Stomach (tissue), 9 donors: ENCODE measurements around the gene MAB21L4. TPM values are rescaled to one million over a fixed set of nuclear protein-coding genes. Genes with fewer than 3 reads are reported as not detected.

ENCODE experiments used
- DNase-seq, 2 donors: peaks; one replicate each; pipeline versions ENCODE4 v3.0.0 to v3.0.0-alpha.2; 2013 to 2019
- H3K27ac ChIP-seq, 5 donors: fragments of 200-600 bp in 4 of 5; sonication (generic) in 4 of 5; one replicate each; pipeline ENCODE4 v1.5.1; 2013 to 2019; ENCODE audit warnings: mild to moderate bottlenecking in 1 of 5, moderate library complexity in 1 of 5
- H3K27me3 ChIP-seq, 3 donors: fragments of 200-600 bp; sonication (generic); one replicate each; pipeline ENCODE4 v1.5.1; 2017 to 2019; ENCODE audit warnings: mixed run types in 1 of 3
- H3K36me3 ChIP-seq, 4 donors: fragments of 200-600 bp; sonication (generic); 1 replicate in 3 of 4; 2 replicates in 1 of 4; pipeline ENCODE4 v1.5.1; 2016 to 2019
- H3K4me1 ChIP-seq, 4 donors: fragments of 200-600 bp; sonication (generic); one replicate each; pipeline ENCODE4 v1.5.1; 2016 to 2019
- H3K4me3 ChIP-seq, 4 donors: fragments of 200-600 bp; sonication (generic) in 3 of 4; one replicate each; pipeline ENCODE4 v1.5.1; 2016 to 2019; ENCODE audit warnings: mild to moderate bottlenecking in 1 of 4
- H3K9me3 ChIP-seq, 4 donors: fragments of 200-600 bp; sonication (generic); one replicate each; pipeline ENCODE4 v1.5.1; 2016 to 2019
- EP300 ChIP-seq: sonication (generic); formaldehyde crosslinking; IDR thresholded peaks from one replicate; pipeline ENCODE4 v1.6.1; 2017; ENCODE audit warnings: antibody characterized with exemption
- POLR2A ChIP-seq, 4 donors: fragments of 450-650 bp; IDR thresholded peaks; one replicate each; pipeline ENCODE4 v1.6.1; 2016; ENCODE audit warnings: antibody characterized with exemption in 4 of 4, control low read depth in 2 of 4, mild to moderate bottlenecking in 1 of 4, moderate library complexity in 1 of 4
- POLR2AphosphoS5 ChIP-seq, 3 donors: sonication (generic); formaldehyde crosslinking; IDR thresholded peaks; one replicate each; pipeline ENCODE4 v1.6.1; 2016; ENCODE audit warnings: antibody characterized with exemption in 3 of 3
- WGBS, 5 donors: extraction: QIAGEN DNeasy Blood & Tissue Kit in 3 of 5; methylation state at CpG; one replicate each; pipeline versions ENCODE4 v1.1.5 to v1.1.7; 2013 to 2018; 5-methylcytosine and 5-hydroxymethylcytosine counted together
- intact Hi-C: fragments of 100-400 bp; cut with DNase I; formaldehyde crosslinking; loops from one replicate; pipeline ENCODE4 v1.15.1; 2023; ENCODE audit warnings: low total_unique reads
- polyA plus RNA-seq, 3 donors: library from polyadenylated mRNA; stranded (reverse); fragments of 200-250 nt; gene quantifications; one replicate each; pipeline ENCODE4 v1.2.3, GENCODE V29; 2013
- total RNA-seq, 5 donors: library from RNA; depleted of rRNA; stranded (reverse); fragments of >200 nt; gene quantifications; one replicate each; pipeline versions ENCODE4 v1.1.0 to v1.2.3, GENCODE V29; 2014 to 2016
- TF ChIP-seq, protein P1 (sequence below), 7 experiments: fragments of 450-650 bp in 4 of 7; fragments of 200-600 bp in 3 of 7; sonication (generic) in 3 of 7; IDR thresholded peaks; one replicate each; pipeline ENCODE4 v1.5.1; 2016 to 2019; ENCODE audit warnings: antibody characterized with exemption in 7 of 7, control low read depth in 2 of 7, mild to moderate bottlenecking in 1 of 7
- donor health status: healthy with polysubstance abuse.
- donor health status: Bipolar disorder and iron deficiency.
- donor health status: healthy.

Gene MAB21L4
- total and polyA plus RNA-seq, 8 donors: 0.45 to 48.9 (median 5.4) TPM; not detected in 2

DNA sequence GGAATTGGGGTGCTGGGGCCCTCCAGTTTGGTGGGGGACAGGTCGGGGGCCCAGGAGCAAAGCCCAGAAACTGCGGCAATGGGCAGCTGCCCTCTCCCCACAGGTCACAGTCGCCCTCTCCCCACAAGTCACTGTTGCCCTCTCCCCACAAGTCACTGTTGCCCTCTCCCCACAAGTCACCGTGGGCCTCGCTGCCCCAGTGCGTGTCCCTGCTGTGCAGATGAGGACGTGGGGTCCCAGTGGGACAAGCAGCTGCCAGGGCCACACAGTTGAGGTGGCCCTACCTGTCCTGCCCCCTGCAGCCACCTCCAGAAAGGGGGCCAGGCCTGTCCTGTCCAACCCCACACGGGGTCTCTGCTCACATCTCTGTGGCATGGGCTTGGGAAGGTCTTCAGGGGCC lies 40.3 kb downstream of the MAB21L4 start:
- intact Hi-C loops: no loop called here
- peaks cover 0 to 19% (median 11%) of the 10 kb centered on the region in 4 donors for H3K4me1 ChIP-seq
- no peak overlapping the region for H3K4me3 ChIP-seq
- H3K9me3 ChIP-seq: peaks cover 0 to 11% (median 8%) of the 10 kb centered on the region in 4 donors
- peaks cover 0 to 4% (median 0%) of the 10 kb centered on the region in 3 donors for H3K27me3 ChIP-seq
- TF ChIP-seq POLR2AphosphoS5 (IDR thresholded peaks at IDR 0.05) (no peak), EP300 (no peak), POLR2A (IDR thresholded peaks at IDR 0.05) (no peak)
- TF ChIP-seq, protein P1, sequence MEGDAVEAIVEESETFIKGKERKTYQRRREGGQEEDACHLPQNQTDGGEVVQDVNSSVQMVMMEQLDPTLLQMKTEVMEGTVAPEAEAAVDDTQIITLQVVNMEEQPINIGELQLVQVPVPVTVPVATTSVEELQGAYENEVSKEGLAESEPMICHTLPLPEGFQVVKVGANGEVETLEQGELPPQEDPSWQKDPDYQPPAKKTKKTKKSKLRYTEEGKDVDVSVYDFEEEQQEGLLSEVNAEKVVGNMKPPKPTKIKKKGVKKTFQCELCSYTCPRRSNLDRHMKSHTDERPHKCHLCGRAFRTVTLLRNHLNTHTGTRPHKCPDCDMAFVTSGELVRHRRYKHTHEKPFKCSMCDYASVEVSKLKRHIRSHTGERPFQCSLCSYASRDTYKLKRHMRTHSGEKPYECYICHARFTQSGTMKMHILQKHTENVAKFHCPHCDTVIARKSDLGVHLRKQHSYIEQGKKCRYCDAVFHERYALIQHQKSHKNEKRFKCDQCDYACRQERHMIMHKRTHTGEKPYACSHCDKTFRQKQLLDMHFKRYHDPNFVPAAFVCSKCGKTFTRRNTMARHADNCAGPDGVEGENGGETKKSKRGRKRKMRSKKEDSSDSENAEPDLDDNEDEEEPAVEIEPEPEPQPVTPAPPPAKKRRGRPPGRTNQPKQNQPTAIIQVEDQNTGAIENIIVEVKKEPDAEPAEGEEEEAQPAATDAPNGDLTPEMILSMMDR (IDR thresholded peaks at IDR 0.05): no peak
- no peak for DNase-seq
- no peak overlapping the region for H3K27ac ChIP-seq
- WGBS, 5 donors: 90 to 96% (median 94%) methylated on average over 7 to 8 of the region's 8 CpGs
- no peaks in the 10 kb centered on the region for H3K36me3 ChIP-seq

DNA sequence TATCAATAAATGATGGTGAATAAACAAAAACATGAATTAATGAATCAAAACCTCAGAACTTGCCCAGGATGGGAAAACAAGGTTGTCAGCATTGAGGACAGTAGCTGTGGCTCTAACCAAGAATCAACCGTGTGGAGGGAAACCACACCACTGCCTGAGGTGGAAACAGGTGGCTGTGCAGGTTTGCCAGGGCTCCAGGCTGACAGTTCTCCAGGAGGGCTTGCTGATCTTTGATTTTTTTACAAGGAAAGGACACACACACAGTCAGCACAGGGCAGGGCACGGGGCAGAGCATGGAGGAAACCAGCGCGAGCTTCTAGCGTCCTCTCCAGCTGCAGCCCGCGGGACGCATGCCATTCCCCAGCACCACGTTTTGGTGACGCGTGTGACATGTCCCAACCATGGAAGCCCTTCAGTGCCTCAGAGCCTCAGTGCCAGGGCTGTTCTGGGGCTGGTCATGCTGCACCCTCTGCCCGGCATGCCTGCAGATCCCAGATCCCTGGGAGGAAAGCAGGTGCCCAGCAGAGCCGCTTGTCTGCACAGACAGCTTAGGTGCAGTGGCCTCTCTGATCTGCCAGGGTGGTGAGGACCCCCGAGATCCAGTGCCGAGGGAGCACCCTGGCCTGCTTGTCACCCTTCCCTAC lies 43.2 kb downstream of the MAB21L4 start:
- intact Hi-C loops: no loop called here
- no peak overlapping the region for H3K27ac ChIP-seq
- H3K4me1 ChIP-seq: peaks cover 0 to 19% (median 11%) of the 10 kb centered on the region in 4 donors
- TF ChIP-seq EP300: no peak
- TF ChIP-seq POLR2AphosphoS5 (IDR thresholded peaks at IDR 0.05): no peak
- TF ChIP-seq, protein P1 (IDR thresholded peaks at IDR 0.05): no peak
- TF ChIP-seq POLR2A (IDR thresholded peaks at IDR 0.05): no peak
- no peak for DNase-seq
- WGBS, 5 donors: 81 to 89% (median 85%) methylated on average over 14 to 15 of the region's 15 CpGs
- peaks cover 0 to 11% (median 8%) of the 10 kb centered on the region in 4 donors for H3K9me3 ChIP-seq
- H3K36me3 ChIP-seq: no peaks in the 10 kb centered on the region
- no peak overlapping the region for H3K4me3 ChIP-seq
- H3K27me3 ChIP-seq: peaks cover 0 to 4% (median 0%) of the 10 kb centered on the region in 3 donors

DNA sequence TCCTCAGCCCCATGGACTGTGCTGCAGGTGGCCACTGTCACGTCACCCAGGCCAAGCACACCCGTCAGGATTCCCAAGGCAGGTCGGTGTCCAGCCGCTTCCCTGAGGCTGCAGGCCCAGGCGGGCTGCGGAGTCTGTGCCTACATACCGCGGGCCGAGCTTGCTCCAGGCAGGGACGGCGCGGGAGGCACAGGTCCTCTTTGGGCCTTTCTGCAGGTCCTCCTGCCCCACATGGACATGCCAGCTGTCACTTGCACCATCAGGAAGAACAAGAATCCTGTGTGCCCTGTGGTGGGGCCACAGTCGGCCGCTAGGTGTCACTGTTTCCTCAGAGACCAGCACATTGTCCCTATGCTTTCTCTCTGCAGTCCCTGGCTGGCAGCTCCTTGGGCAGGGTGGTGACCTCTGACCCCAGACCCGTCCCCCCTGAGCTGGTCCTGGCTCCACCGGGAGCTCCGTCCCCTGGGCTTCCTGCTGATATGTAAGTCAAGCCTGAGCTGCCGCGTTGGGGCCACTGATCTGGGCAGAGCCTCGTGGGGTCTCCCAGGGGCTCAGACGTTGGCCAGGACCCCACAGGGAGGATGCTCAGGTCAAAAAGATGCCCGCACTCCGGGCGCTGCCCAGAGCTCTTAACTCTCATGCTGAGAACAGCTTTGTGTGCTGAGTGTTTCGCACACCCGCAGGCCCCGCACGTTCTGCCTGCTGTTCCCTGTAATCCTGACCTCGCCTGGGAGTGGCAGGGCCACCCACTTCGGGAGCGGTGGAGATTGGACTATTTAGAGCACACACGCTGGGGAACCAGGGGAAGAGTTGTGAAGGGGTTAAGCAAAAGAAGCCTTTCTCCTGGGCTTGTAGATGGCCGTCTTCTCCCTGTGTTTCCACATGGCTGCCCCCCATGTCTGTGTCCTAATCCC lies 44.6 kb downstream of the MAB21L4 start:
- 25 to 33% (median 28%) methylated on average over 24 to 33 of the region's 33 CpGs for WGBS, 5 donors
- Histone ChIP-seq H3K4me3 (no peak overlapping the region), H3K9me3 (peaks cover 0 to 11% (median 8%) of the 10 kb centered on the region in 4 donors), H3K27ac (no peak overlapping the region), H3K36me3 (no peaks in the 10 kb centered on the region), H3K4me1 (peaks cover 0 to 12% (median 8%) of the 10 kb centered on the region in 4 donors), H3K27me3 (peaks cover 0 to 3% (median 0%) of the 10 kb centered on the region in 3 donors)
- TF ChIP-seq, protein P1 (IDR thresholded peaks at IDR 0.05): peak in 6 of 7 experiments; percentile 20 to 95 (median 90)
- TF ChIP-seq EP300: no peak
- TF ChIP-seq POLR2AphosphoS5 (IDR thresholded peaks at IDR 0.05): peak in 1 of 3 donors; percentile 58
- TF ChIP-seq POLR2A (IDR thresholded peaks at IDR 0.05): no peak
- DNase-seq: peak; percentile 90 to 93
- intact Hi-C loops: no loop called here

DNA sequence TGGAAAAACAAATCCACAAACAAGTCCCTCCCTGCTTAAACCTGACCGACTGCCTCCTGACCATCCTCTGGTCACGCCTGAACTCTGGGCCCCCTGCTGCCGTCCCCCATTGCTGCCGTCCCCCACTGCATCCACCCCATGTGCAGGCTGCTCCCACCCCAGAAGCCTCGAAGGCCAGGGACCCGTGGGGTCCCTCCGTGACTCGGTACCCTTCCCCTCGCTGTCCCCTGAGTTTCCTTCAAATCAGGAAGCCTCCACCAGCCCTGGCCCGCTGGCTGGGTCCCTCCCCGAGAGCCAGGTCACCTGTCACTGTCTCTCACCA lies 45.2 kb downstream of the MAB21L4 start:
- intact Hi-C loops: no loop called here
- 52 to 66% (median 62%) methylated on average over 11 of the region's 11 CpGs for WGBS, 5 donors
- Histone ChIP-seq H3K36me3 (no peaks in the 10 kb centered on the region), H3K9me3 (peaks cover 0 to 11% (median 8%) of the 10 kb centered on the region in 4 donors), H3K4me3 (no peak overlapping the region), H3K27me3 (no peaks in the 10 kb centered on the region), H3K4me1 (peaks cover 0 to 12% (median 8%) of the 10 kb centered on the region in 4 donors), H3K27ac (no peak overlapping the region)
- no peak for DNase-seq
- TF ChIP-seq, protein P1 (IDR thresholded peaks at IDR 0.05): no peak
- TF ChIP-seq POLR2A (IDR thresholded peaks at IDR 0.05) (no peak), EP300 (no peak), POLR2AphosphoS5 (IDR thresholded peaks at IDR 0.05) (no peak)
